Endothelial cell of umbilical vein (primary cell): ENCODE results near the gene SMOC1. TPM values are rescaled to one million over a fixed set of nuclear protein-coding genes. Genes with fewer than 3 reads are reported as not detected.

ENCODE experiments used
- BruUV-seq: library from RNA; stranded (reverse); fragments of 400-500 nt; replicated peaks from 2 replicates; lab custom pipeline; 2021; lab: Mats Ljungman, UMichigan
- CTCF ChIA-PET: fragments of 300-600, 350-600 bp; sonication (Branson Sonifier 250); formaldehyde crosslinking; loops from one replicate; lab custom pipeline; 2021; ENCODE audit warnings: antibody characterized with exemption, inconsistent platforms; lab: Charles Lee
- POLR2A ChIA-PET: fragments of 300-600, 350-600 bp; sonication (Branson Sonifier 250); formaldehyde crosslinking; loops from one replicate; lab custom pipeline; 2021; ENCODE audit warnings: antibody characterized with exemption, inconsistent platforms; lab: Charles Lee
- DNase-seq: peaks from one replicate; pipeline ENCODE4 v3.0.0-alpha.2; 2011; ENCODE audit warnings: low read depth, low spot score
- FAIRE-seq: peaks from 2 replicates; lab custom pipeline; 2011; peaks lifted over from hg19 to GRCh38; lab: Jason Lieb, UNC
- H2AFZ ChIP-seq: 2 replicates; pipeline ENCODE4 v1.6.0; 2012; ENCODE audit warnings: low read depth, low read length, control low read depth, inconsistent platforms
- H3K27ac ChIP-seq: 2 replicates; pipeline ENCODE4 v1.5.1; 2011; ENCODE audit warnings: low read depth, mild to moderate bottlenecking, control low read depth, low read length, moderate library complexity; ENCODE audit not compliant: insufficient read depth
- H3K27me3 ChIP-seq, 2 experiments: 2 replicates each; pipeline versions ENCODE4 v1.6.0 to v1.6.1; 2011; ENCODE audit warnings: low read length in 2 of 2, mixed read lengths in 1 of 2; ENCODE audit not compliant: control insufficient read depth in 2 of 2, insufficient read depth in 2 of 2
- H3K36me3 ChIP-seq, 2 experiments: 2 replicates in 1 of 2; 3 replicates in 1 of 2; pipeline ENCODE4 v1.5.1; 2011; ENCODE audit warnings: low read length in 2 of 2, mild to moderate bottlenecking in 1 of 2, moderate library complexity in 1 of 2; ENCODE audit not compliant: control insufficient read depth in 2 of 2, insufficient read depth in 2 of 2; ENCODE audit errors: extremely low read depth in 1 of 2
- H3K4me1 ChIP-seq: 3 replicates; pipeline ENCODE4 v1.5.1; 2011; ENCODE audit warnings: mild to moderate bottlenecking, low read length; ENCODE audit not compliant: control insufficient read depth, insufficient read depth; ENCODE audit errors: extremely low read depth
- H3K4me2 ChIP-seq: 2 replicates; pipeline ENCODE4 v1.6.1; 2011; ENCODE audit warnings: low read length, control low read depth, mixed read lengths; ENCODE audit not compliant: insufficient read depth
- H3K4me3 ChIP-seq, 3 experiments: fragments of 200-600 bp in 1 of 3; sonication (generic), shearing (Covaris generic) in 1 of 3; replicated peaks in 1 of 3; 2 replicates each; pipeline ENCODE4 v1.5.1; 2011 to 2016; ENCODE audit warnings: control low read depth in 3 of 3, low read length in 3 of 3, mild to moderate bottlenecking in 2 of 3, inconsistent platforms in 1 of 3, low read depth in 1 of 3, moderate library complexity in 1 of 3; ENCODE audit not compliant: insufficient read depth in 1 of 3
- H3K79me2 ChIP-seq: 2 replicates; pipeline ENCODE4 v1.6.0; 2012; ENCODE audit warnings: low read length, inconsistent platforms; ENCODE audit not compliant: control insufficient read depth, insufficient read depth
- H3K9ac ChIP-seq: replicated peaks from 2 replicates; pipeline ENCODE3; 2011; ENCODE audit warnings: low read length, control low read depth; ENCODE audit not compliant: insufficient read depth; ENCODE audit errors: extremely low read depth
- H3K9me1 ChIP-seq: replicated peaks from 3 replicates; pipeline ENCODE4 v1.6.0; 2011; ENCODE audit warnings: mild to moderate bottlenecking, low read length; ENCODE audit not compliant: control insufficient read depth, insufficient read depth; ENCODE audit errors: extremely low read depth
- H3K9me3 ChIP-seq: replicated peaks from 2 replicates; pipeline ENCODE4 v1.5.1; 2012; ENCODE audit warnings: low read length, inconsistent platforms; ENCODE audit not compliant: control insufficient read depth, insufficient read depth
- H4K20me1 ChIP-seq: replicated peaks from 2 replicates; pipeline ENCODE3; 2011; ENCODE audit warnings: mild to moderate bottlenecking, low read length; ENCODE audit not compliant: control insufficient read depth, insufficient read depth; ENCODE audit errors: extremely low read depth
- CTCF ChIP-seq, 2 donors: IDR thresholded peaks; 1 replicate in 1 of 2; 2 replicates in 1 of 2; pipeline ENCODE4 v1.5.1; 2011; ENCODE audit warnings: low read length in 2 of 2, mild to moderate bottlenecking in 2 of 2, moderate library complexity in 2 of 2, control low read depth in 1 of 2, inconsistent platforms in 1 of 2, low read depth in 1 of 2; ENCODE audit not compliant: insufficient read depth in 1 of 2; ENCODE audit errors: extremely low read depth in 1 of 2
- EZH2 ChIP-seq: IDR thresholded peaks from 2 replicates; pipeline ENCODE4 v1.6.1; 2012; ENCODE audit warnings: borderline replicate concordance, low read depth, mild to moderate bottlenecking, moderate library complexity, low read length, inconsistent platforms; ENCODE audit not compliant: severe bottlenecking
- GATA2 ChIP-seq: IDR thresholded peaks from 2 replicates; pipeline ENCODE4 v1.7.0; 2011; ENCODE audit warnings: low read depth, mild to moderate bottlenecking, moderate library complexity, mixed read lengths, low read length; ENCODE audit not compliant: insufficient read length, insufficient read depth
- JUN ChIP-seq: IDR thresholded peaks from 2 replicates; pipeline ENCODE4 v1.6.1; 2011; ENCODE audit warnings: borderline replicate concordance, low read depth; ENCODE audit not compliant: insufficient read length, insufficient read depth
- MYC ChIP-seq: IDR thresholded peaks from one replicate; pipeline ENCODE4 v1.6.1; 2011; ENCODE audit warnings: mild to moderate bottlenecking, low read depth, low read length
- POLR2A ChIP-seq: IDR thresholded peaks from 2 replicates; pipeline ENCODE4 v1.6.1; 2012; ENCODE audit warnings: low read depth, mild to moderate bottlenecking, control low read depth, low read length
- POLR2AphosphoS5 ChIP-seq: IDR thresholded peaks from 2 replicates; pipeline ENCODE4 v1.6.1; 2012; ENCODE audit warnings: low read depth, mild to moderate bottlenecking, control low read depth, low read length, moderate library complexity; ENCODE audit not compliant: insufficient read depth
- dilution Hi-C: fragments of 300-500 bp; cut with MboI; formaldehyde crosslinking; loops from one replicate; pipeline ENCODE4 v1.15.0; 2019; ENCODE audit warnings: low sequenced_read_pairs; ENCODE audit not compliant: extremely low pct_ligation_motif_present
- intact Hi-C: fragments of 100-400 bp; cut with micrococcal nuclease; formaldehyde crosslinking; loops from one replicate; pipeline ENCODE4 v1.10.0; 2022
- polyA plus RNA-seq, 4 experiments: library from polyadenylated mRNA; depleted of rRNA in 3 of 4; stranded (reverse) in 3 of 4; unstranded in 1 of 4; fragments of >200 nt; gene quantifications; 2 replicates each; pipeline versions ENCODE4 v1.2.1 to v1.2.3, GENCODE V29; 2011 to 2012; ENCODE audit warnings: missing spikeins in 1 of 4
- total RNA-seq: library from RNA; stranded (reverse); gene quantifications from 2 replicates; pipeline ENCODE4 v1.2.3, GENCODE V29; 2021
- TF ChIP-seq, protein P1 (sequence below): IDR thresholded peaks from 2 replicates; pipeline ENCODE4 v1.6.1; 2011; ENCODE audit not compliant: insufficient read depth, insufficient read length

The SMOC1 gene
- total and polyA plus RNA-seq, 2 donors (not counting 3 experiments of a cell fraction or from before 2014, with no cell fraction given): 0.97 to 1.1 TPM

DNA sequence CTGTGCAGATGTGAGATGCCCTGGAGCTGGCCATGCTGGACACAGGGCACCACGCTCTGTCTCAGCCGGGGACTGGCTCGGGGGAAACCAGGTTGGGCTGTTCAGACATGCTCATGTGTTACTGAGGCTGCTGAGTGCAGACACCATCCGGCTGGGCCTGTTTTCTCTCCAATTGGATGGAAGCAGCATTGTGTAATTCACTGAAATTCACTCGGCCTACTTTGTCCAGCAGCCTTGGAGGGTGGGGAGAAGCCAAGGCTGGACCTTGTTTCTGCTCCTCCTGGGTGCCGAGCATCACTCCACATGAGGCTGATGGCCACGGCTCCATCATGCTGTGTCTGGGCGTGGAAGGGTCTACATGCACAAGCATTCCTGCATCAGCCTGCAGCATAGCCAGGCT is 130.7 kb downstream of the SMOC1 start:
- no peaks in the 10 kb centered on the region for H3K79me2 ChIP-seq
- H3K27me3 ChIP-seq: no peaks in the 10 kb centered on the region
- H4K20me1 ChIP-seq: no peaks in the 10 kb centered on the region
- intact Hi-C loops: loop anchor here (5.0 kb wide), 1 partner anchor 278 kb away; no protein-coding TSS in a partner anchor
- H3K36me3 ChIP-seq: no peaks in the 10 kb centered on the region
- no peak overlapping the region for H2AFZ ChIP-seq
- POLR2A ChIA-PET: no interaction called here
- BruUV-seq: no TSS peak
- H3K4me2 ChIP-seq: no peak overlapping the region
- no peaks in the 10 kb centered on the region for H3K9me1 ChIP-seq
- no peak overlapping the region for H3K27ac ChIP-seq
- CTCF ChIA-PET: no interaction called here
- H3K9ac ChIP-seq: no peak overlapping the region
- DNase-seq: no peak
- FAIRE-seq: no peak
- H3K4me3 ChIP-seq: no peak overlapping the region
- dilution Hi-C loops: no loop called here
- no peaks in the 10 kb centered on the region for H3K4me1 ChIP-seq
- no peak for TF ChIP-seq POLR2AphosphoS5
- no peak for TF ChIP-seq MYC
- TF ChIP-seq CTCF (IDR thresholded peaks at IDR 0.05; ENCODE audit: extremely low read depth in 1 of 2, insufficient read depth in 1 of 2, low read depth in 1 of 2, low read length in 2 of 2): no peak
- TF ChIP-seq JUN: no peak
- TF ChIP-seq GATA2: no peak
- TF ChIP-seq POLR2A: no peak
- TF ChIP-seq, protein P1, sequence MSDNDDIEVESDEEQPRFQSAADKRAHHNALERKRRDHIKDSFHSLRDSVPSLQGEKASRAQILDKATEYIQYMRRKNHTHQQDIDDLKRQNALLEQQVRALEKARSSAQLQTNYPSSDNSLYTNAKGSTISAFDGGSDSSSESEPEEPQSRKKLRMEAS: no peak
- TF ChIP-seq EZH2: no peak
- no peaks in the 10 kb centered on the region for H3K9me3 ChIP-seq
